ENCODE results near the gene GNB1L.

GNB1L gene

GRCh38 chr22:19742160-19743066 is 112.3 kb downstream of the GNB1L start:
- TF ChIP-seq CTCF (IDR thresholded peaks at IDR 0.05; ENCODE audit: insufficient read depth, missing control alignments): no peak
- no peak for DNase-seq (ENCODE audit: insufficient read length, low spot score)
- FAIRE-seq: no peak

- FAIRE-seq: no peak
- DNase-seq (ENCODE audit: insufficient read length, low spot score): no peak
- TF ChIP-seq CTCF (IDR thresholded peaks at IDR 0.05; ENCODE audit: insufficient read depth, missing control alignments): no peak
Measured at GRCh38 chr22:19741053-19741452, 113.6 kb downstream of the GNB1L start.

GRCh38 chr22:19740586-19740985 is 114.1 kb downstream of the GNB1L start:
- TF ChIP-seq CTCF (IDR thresholded peaks at IDR 0.05; ENCODE audit: insufficient read depth, missing control alignments): no peak
- FAIRE-seq (no peak), DNase-seq (ENCODE audit: insufficient read length, low spot score) (no peak)

GRCh38 chr22:19739911-19740449 is 114.7 kb downstream of the GNB1L start:
- FAIRE-seq (no peak), DNase-seq (ENCODE audit: insufficient read length, low spot score) (no peak)
- no peak for TF ChIP-seq CTCF (IDR thresholded peaks at IDR 0.05; ENCODE audit: insufficient read depth, missing control alignments)

GRCh38 chr22:19739448-19739895 is 115.2 kb downstream of the GNB1L start:
- TF ChIP-seq CTCF (IDR thresholded peaks at IDR 0.05; ENCODE audit: insufficient read depth, missing control alignments): no peak
- DNase-seq (ENCODE audit: insufficient read length, low spot score) (no peak), FAIRE-seq (no peak)

- no peak for TF ChIP-seq CTCF (IDR thresholded peaks at IDR 0.05; ENCODE audit: insufficient read depth, missing control alignments)
- FAIRE-seq (no peak), DNase-seq (ENCODE audit: insufficient read length, low spot score) (no peak)
Measured at GRCh38 chr22:19738664-19739447, 115.8 kb downstream of the GNB1L start.

Measured in D721Med (cell line).